Pancreas (tissue), 10 donors: Measurements from ENCODE around the gene TRERF1. TPM values are rescaled to one million over a fixed set of nuclear protein-coding genes. Genes with fewer than 3 reads are reported as not detected.
"Not testable (repeated sequence)": the region's sequence is repeated elsewhere in the genome, so short reads cannot be mapped to it uniquely, and the experiment has no call there.

Experiments
- ATAC-seq, 4 donors: fragments of 200-7000 bp; cut with Tn5 transposase; one replicate each; pipeline versions ENCODE4 v1.8.0 to v1.9.1; 2020; ENCODE audit warnings: mild to moderate bottlenecking in 4 of 4, moderate library complexity in 4 of 4
- DNase-seq, 6 donors: peaks; one replicate each; pipeline ENCODE4 v3.0.0-alpha.2; 2020
- FAIRE-seq: peaks from 2 replicates; lab custom pipeline; 2012; peaks lifted over from hg19 to GRCh38; lab: Jason Lieb, UNC
- H3K27ac ChIP-seq, 4 donors: fragments of 200-600 bp; sonication (generic); 1 replicate in 3 of 4; 2 replicates in 1 of 4; pipeline versions ENCODE4 v1.5.0 to v1.8.0; 2020
- H3K27me3 ChIP-seq, 4 donors: fragments of 200-600 bp; one replicate each; pipeline ENCODE4 v1.8.0; 2021
- H3K36me3 ChIP-seq, 3 donors: fragments of 200-600 bp; sonication (generic) in 1 of 3; one replicate each; pipeline versions ENCODE4 v1.5.0 to v1.8.0; 2020 to 2021
- H3K4me1 ChIP-seq, 3 donors: fragments of 200-600 bp; one replicate each; pipeline ENCODE4 v1.8.0; 2021
- H3K4me3 ChIP-seq, 4 donors: fragments of 200-600 bp; sonication (generic) in 2 of 4; one replicate each; pipeline versions ENCODE4 v1.5.0 to v1.8.0; 2020 to 2021
- H3K9me3 ChIP-seq, 4 donors: fragments of 200-600 bp; one replicate each; pipeline ENCODE4 v1.8.0; 2021
- CTCF ChIP-seq, 4 donors: fragments of 200-600 bp; sonication (generic) in 3 of 4; IDR thresholded peaks; one replicate each; pipeline versions ENCODE4 v1.5.0 to v1.8.0; 2021; ENCODE audit warnings: antibody characterized with exemption in 4 of 4
- WGBS, 2 donors: extraction: QIAGEN DNeasy Blood & Tissue Kit; methylation state at CpG; one replicate each; pipeline ENCODE4 v1.1.7; 2013; 5-methylcytosine and 5-hydroxymethylcytosine counted together
- intact Hi-C, 3 donors: fragments of 100-400 bp; cut with DNase I; formaldehyde crosslinking; loops; one replicate each; pipeline versions ENCODE4 v1.11.1 to v1.14.2; 2022
- polyA plus RNA-seq, 2 donors: library from polyadenylated mRNA; stranded (reverse); fragments of 200-250 nt; gene quantifications; one replicate each; pipeline ENCODE4 v1.2.3, GENCODE V29; 2013
- total RNA-seq, 6 donors: library from RNA; stranded (reverse); fragmentation: NEBNext Ultra II Directional in 4 of 6; extraction: Animal tissue kit (Norgen Biotek cat#: 25700) in 4 of 6; gene quantifications; one replicate each; pipeline versions ENCODE4 v1.2.1 to v1.2.4, GENCODE V29; 2021 to 2023
- donor health status: healthy with polysubstance abuse.
- donor health status: DM: no; HTN: no; CAD: no; lungs with moderate emphysema.
- donor health status: DM: no; HTN: no; CAD: no.
- donor health status: control.
- donor health status: control.
- donor health status: Bipolar disorder and iron deficiency.
- donor health status: DM: yes; HTN: yes; CAD: no.
- donor health status: DM: no; HTN: no; CAD: no.
- donor health status: DM: no; HTN: no; CAD: no.
- donor health status: DM: yes; HTN: yes; CAD: no.

TRERF1 gene
- total and polyA plus RNA-seq, 8 donors: 0.94 to 2.5 (median 1.5) TPM

DNA sequence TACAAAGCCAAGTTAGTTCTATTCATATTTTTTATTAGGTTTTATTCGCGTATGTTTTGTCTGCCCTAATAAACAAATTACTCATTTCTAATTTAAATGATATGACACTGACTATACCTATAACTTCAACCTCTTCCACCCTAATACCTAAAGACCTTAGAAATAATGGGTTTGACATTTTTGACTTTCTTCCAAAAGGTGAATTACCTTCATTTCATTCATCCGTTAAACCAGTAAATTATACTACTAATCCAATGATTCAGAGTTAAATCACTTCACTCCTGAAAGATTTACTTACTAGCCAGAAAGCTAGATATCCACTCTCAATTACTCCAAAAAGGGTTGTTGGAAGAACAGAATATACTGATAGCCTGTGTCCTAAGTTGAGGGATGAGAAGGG lies 239.3 kb downstream of the TRERF1 start:
- FAIRE-seq (no peak), DNase-seq (no peak), ATAC-seq (no peak)
- H3K27me3 ChIP-seq: no peaks in the 10 kb centered on the region
- 74 to 90% methylated on average over 3 of the region's 3 CpGs for WGBS, 2 donors
- no peak for TF ChIP-seq CTCF (IDR thresholded peaks at IDR 0.05)
- no peak overlapping the region for H3K4me3 ChIP-seq
- no peak overlapping the region for H3K27ac ChIP-seq
- intact Hi-C loops: no loop called here
- H3K9me3 ChIP-seq: no peaks in the 10 kb centered on the region
- peaks cover 0 to 28% (median 12%) of the 10 kb centered on the region in 3 donors for H3K36me3 ChIP-seq
- H3K4me1 ChIP-seq: peaks cover 0 to 10% (median 8%) of the 10 kb centered on the region in 3 donors

DNA sequence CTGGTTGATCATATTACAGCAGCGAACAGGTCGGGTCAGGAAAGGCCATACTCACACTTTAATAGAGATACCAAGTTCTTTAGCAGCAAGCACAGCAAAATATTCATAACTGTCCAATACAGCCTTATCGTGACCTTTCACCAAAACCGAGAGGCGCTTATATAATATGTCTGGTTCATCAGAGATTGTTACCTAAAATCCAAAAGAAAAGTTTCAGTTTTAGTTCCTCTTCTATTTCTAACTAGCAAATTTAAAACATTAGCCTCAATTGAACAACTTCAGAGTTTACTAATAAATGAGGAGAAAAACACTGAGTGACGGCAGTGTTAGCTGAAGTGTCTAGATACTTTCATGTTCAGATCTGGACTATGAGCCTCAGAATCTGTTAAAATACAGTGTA lies 240.0 kb downstream of the TRERF1 start:
- Histone ChIP-seq H3K9me3 (no peaks in the 10 kb centered on the region), H3K4me1 (peaks cover 0 to 7% (median 4%) of the 10 kb centered on the region in 3 donors), H3K36me3 (peaks cover 0 to 28% (median 12%) of the 10 kb centered on the region in 3 donors), H3K27ac (no peak overlapping the region), H3K27me3 (no peaks in the 10 kb centered on the region), H3K4me3 (no peak overlapping the region)
- intact Hi-C loops: no loop called here
- ATAC-seq (no peak), FAIRE-seq (no peak), DNase-seq (no peak)
- TF ChIP-seq CTCF (IDR thresholded peaks at IDR 0.05): no peak
- WGBS, 2 donors: 75 to 83% methylated on average over 6 of the region's 6 CpGs

DNA sequence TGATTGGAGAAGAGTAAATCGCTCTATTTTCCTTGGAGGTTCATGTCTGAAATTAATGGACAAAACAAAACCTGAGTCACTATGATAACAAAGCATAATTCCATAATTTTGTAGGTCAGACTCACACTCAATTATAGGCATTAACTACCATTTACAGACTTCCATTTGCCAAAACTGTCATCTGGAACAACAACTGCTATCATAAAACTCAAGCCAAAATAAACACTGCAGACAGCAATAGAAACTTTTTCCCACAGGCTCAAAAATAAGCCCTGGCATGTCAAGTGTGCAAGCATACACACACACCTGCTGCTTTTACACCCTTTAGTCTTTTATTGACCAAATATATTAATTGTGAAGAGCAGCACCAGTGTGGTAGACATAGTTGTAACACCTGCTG lies 241.2 kb downstream of the TRERF1 start:
- H3K27me3 ChIP-seq: no peaks in the 10 kb centered on the region
- FAIRE-seq (no peak), ATAC-seq (peak in 3 of 4 donors; percentile 20 to 43 (median 41)), DNase-seq (no peak)
- no peak overlapping the region for H3K4me3 ChIP-seq
- H3K27ac ChIP-seq: no peak overlapping the region
- peaks cover 0 to 28% (median 12%) of the 10 kb centered on the region in 3 donors for H3K36me3 ChIP-seq
- intact Hi-C loops: no loop called here
- WGBS, 2 donors: no CpG with 5 or more reads among the region's 1 CpG
- TF ChIP-seq CTCF (IDR thresholded peaks at IDR 0.05): no peak
- peaks cover 0 to 4% (median 0%) of the 10 kb centered on the region in 3 donors for H3K4me1 ChIP-seq
- H3K9me3 ChIP-seq: no peaks in the 10 kb centered on the region

GRCh38 chr6:42207559-42207958 lies 244.2 kb downstream of the TRERF1 start:
- ATAC-seq, H3K9me3 ChIP-seq, DNase-seq, FAIRE-seq, H3K4me3 ChIP-seq, intact Hi-C loops, H3K27ac ChIP-seq, H3K27me3 ChIP-seq: not testable (repeated sequence)
- Histone ChIP-seq H3K4me1 (peaks cover 6 to 16% (median 13%) of the 10 kb centered on the region in 3 donors), H3K36me3 (peaks cover 0 to 28% (median 12%) of the 10 kb centered on the region in 3 donors)
- WGBS, 2 donors: 61 to 62% methylated on average over 2 of the region's 2 CpGs

DNA sequence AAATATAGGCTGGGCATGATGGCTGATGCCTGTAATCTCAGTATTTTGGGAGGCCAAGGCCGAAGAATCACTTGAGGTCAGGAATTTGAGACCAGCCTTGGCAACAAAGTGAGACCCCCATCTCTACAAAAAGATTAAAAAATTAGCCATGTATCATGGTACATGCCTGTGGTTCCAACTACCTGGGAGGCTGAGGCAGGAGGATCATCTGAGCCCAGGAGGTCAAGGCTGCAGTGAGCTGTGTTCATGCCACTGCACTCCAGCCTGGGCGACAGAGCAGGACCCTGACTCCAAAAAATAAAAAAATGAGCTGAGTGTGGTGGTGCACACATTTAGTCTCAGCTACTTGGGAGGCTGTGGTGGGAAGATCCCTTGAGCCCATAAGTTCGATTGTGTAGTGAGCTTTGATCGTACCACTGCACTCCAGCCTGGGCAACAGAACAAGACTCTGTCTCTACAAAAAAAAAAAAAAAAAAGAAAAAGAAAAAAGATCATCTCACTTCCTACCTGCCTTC lies 246.9 kb downstream of the TRERF1 start:
- intact Hi-C loops: no loop called here
- Histone ChIP-seq H3K27me3 (no peaks in the 10 kb centered on the region), H3K9me3 (no peaks in the 10 kb centered on the region), H3K27ac (peak overlapping the region in 2 of 4 donors; percentile 48 to 55), H3K36me3 (peaks cover 0 to 16% (median 4%) of the 10 kb centered on the region in 3 donors), H3K4me1 (peaks cover 6 to 17% (median 13%) of the 10 kb centered on the region in 3 donors), H3K4me3 (no peak overlapping the region)
- TF ChIP-seq CTCF (IDR thresholded peaks at IDR 0.05): no peak
- FAIRE-seq (no peak), ATAC-seq (peak in 1 of 4 donors; percentile 13), DNase-seq (no peak)
- 67 to 71% methylated on average over 4 of the region's 4 CpGs for WGBS, 2 donors
